ENCODE data around the gene SOX18. TPM values are rescaled to one million over a fixed set of nuclear protein-coding genes. Genes with fewer than 3 reads are reported as not detected.
A peak's percentile ranks its signal among the peaks of the same experiment; 100 is the strongest.

Gene SOX18
- polyA plus RNA-seq, 5 donors = 11.2 to 28.8 (median 13.7) TPM

GRCh38 chr20:64039293-64040160 lies 9.9 kb downstream of the SOX18 start:
- no peak for DNase-seq

- peak; percentile 64 to 67 for DNase-seq
These were observed 10.7 kb downstream of the SOX18 start for GRCh38 chr20:64038565-64039292.

DNA sequence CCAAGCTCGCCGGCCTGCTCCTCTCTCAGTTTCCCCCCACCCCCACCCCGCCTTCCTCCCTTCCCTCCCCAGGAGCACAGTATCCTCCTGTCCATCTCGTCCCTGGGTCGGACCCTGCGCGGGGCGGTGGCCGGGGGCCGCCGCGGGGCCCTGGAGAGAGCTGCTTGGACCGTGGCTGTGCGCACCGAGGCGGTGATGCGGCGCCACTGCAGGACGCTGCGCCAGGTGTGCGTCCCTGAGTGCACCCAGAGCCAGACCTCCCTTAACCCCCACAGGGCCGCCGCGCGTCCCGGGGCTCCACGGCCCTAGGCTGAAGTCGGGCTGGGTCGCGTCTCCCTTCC lies 11.2 kb downstream of the SOX18 start:
- DNase-seq = no peak

GRCh38 chr20:64037498-64038213 lies 11.8 kb downstream of the SOX18 start:
- DNase-seq = no peak

DNA sequence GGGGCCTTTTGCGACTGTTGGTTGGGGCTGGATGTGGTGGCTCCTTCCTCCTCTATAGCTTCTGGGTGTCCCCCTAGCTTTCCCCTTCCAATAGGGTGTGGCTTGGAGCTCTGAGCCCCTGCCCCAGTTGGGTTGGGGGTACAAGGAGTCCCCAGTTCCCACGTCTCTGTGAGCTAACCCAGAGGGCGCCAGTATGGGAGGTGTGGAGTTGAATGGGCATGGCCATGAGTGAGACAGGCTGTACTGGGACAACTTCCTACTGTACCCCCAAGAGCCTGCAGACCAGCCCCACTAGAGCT lies 12.3 kb downstream of the SOX18 start:
- no peak for DNase-seq

GRCh38 chr20:64036346-64037198 lies 12.9 kb downstream of the SOX18 start:
- no peak for DNase-seq

- DNase-seq = no peak
These were observed 13.5 kb downstream of the SOX18 start, which contains the start of gene C20orf204 for GRCh38 chr20:64035933-64036345. Gene C20orf204 (plus strand): TSS chr20:64036182. CDS start chr20:64036324, 142 bp downstream.

DNA sequence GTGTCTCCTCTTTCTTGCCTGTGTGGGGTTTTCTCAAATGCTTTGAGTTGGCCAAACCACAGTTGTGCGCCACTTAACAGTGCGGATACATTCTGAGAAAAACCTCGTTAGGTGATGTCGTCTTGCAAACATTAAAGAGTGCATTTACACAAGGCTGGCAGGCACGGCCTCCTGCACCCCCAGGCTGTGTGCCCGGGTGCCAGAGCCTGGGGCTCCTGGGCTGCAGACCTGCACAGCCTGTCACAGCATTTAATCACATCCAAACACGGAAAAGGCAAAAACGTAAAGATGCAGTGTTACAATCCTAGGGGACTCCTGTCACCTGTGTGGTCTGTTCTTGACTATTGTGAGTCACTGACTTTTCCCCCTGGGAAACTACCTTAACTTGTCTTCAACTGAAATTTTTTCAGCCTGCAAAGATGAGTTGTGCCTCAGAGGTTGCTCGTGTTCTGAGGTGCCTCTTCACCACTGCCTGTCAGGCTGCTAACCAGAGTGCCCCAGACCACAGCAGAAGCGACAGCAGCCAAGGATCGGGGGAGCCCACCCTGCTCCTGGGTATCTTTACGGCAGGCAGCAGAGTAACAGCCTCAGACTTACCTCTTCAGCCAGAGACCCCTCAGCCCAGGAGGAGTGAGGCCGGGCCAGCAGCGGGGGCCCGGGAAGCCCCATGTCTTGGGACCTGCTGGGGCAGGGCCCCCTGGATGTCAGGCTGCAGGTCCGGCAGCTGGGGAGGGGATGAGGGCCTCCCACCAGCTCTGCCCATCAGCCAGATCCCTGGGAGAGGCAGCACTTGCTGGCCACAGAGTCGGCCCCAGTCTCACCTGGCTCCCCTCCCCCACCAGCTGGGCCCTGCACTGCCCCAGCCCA lies 14.1 kb downstream of the SOX18 start:
- DNase-seq = no peak

DNA sequence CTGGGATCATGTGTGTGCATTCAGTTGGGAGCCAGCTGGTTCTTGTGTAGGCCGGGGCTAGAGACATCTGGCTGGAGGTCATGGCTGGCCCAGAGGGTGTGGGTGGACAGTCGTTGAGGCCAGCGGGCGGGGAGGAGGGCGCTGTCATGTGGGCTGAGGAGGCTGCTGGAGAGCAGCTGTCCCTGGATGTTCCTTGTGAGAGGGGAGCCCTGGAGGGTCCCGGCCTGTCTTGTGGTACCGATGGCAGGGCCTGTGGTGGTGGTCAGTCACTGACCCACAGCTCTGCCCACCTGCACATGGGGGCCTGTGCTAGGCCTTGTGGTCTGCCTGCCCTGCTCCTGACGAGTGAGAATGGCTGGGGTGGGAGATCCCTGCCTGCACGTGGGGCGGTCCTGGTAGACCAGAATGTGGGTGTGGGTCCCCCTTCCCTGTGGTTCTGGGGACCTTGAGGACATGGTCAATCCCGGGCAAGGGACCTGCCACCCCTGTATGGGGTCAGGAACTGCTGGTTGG lies 15.4 kb downstream of the SOX18 start:
- no peak for DNase-seq

DNA sequence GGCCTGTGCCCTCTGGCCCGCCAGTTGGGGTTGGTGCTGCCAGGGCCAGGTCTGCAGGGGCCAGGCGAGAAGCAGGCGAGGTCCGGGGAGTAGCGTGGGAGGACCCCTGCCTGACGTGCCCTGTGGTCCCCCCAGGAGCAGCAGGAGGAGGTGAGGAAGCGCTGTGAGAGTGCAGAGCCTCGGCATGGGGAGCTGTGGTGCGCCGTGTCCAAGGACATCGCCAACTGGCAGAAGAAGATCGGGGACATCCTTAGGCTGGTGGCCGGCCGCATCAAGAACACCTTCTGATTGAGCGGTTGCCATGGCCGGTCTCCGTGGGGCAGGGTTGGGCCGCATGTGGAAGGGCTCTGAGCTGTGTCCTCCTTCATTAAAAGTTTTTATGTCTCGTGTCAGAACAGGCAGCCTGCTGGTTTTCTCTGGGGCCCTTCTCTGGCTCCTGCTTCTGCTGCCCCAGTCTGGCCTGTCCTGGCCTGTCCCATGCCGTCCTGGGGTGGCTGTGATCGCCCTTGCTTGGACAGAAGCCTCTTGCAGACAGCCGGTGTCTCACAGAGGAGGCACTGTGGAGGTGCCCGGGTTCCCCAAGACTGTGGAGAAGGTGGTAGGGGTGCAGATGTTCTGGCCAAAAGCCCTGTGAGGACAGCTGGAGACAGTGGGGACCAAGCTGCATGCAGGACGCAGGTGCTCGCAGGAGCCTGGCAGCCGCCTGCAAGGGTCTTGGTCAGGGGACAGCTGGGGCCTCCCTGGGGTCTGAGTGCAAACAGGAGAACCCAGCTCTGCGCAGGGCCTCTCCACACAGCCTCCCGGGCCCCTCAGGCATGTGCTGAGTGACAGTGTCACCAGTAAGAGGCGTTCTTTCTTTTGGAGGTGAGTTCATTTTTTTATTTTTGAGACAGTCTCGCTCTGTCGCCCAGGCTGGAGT lies 16.5 kb downstream of the SOX18 start:
- no peak for DNase-seq

- no peak for DNase-seq
These were observed 17.6 kb downstream of the SOX18 start for GRCh38 chr20:64031822-64032314.

GRCh38 chr20:64030371-64031134 lies 18.9 kb downstream of the SOX18 start:
- DNase-seq = no peak

- no peak for DNase-seq
These were observed 19.9 kb downstream of the SOX18 start for GRCh38 chr20:64029293-64030117.

- no peak for DNase-seq
These were observed 21.3 kb downstream of the SOX18 start for GRCh38 chr20:64027981-64028685.

DNA sequence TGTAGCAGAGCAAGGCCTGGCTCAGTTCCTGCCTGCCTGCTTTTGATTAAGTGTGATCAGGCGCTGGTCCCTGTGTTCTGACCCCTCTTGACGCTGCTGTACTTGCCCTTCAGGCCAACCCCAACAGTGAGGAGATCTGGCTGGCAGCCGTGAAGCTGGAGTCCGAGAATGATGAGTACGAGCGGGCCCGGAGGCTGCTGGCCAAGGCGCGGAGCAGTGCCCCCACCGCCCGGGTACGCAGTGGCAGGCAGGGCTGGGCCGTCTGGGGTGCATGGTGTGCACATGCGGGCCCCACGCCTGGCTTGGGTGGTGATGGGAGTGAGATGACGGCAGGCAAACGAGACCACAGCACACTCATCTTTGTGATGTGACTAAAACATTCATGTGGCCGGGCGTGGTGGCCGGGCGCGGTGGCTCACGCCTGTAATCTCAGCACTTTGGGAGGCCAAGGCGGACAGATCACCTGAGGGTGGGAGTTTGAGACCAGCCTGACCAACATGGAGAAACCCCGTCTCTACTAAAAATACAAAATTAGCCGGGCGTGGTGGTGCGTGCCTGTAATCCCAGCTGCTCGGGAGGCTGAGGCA lies 23.5 kb downstream of the SOX18 start:
- no peak for DNase-seq
